GM19468 (cell line): Measurements from ENCODE around the gene ZNF138.

ENCODE experiments used
- ATAC-seq: cut with Tn5 transposase; IDR thresholded peaks from one replicate; pipeline ENCODE4 v1.9.1; 2021; ENCODE audit warnings: mild to moderate bottlenecking, moderate library complexity, moderate number of reproducible peaks; ENCODE audit not compliant: unreplicated experiment; ENCODE audit errors: extremely low read depth

ZNF138 gene

GRCh38 chr7:64874114-64874513 is 79.9 kb downstream of the ZNF138 start:
- ATAC-seq, result no peak

- ATAC-seq, result no peak
These were observed 80.5 kb downstream of the ZNF138 start for GRCh38 chr7:64874562-64875250.

- no peak for ATAC-seq
These were observed 81.0 kb downstream of the ZNF138 start for GRCh38 chr7:64875258-64875657.

GRCh38 chr7:64875658-64876406 is 81.6 kb downstream of the ZNF138 start:
- ATAC-seq, result no peak

- ATAC-seq, result no peak
These were observed 82.8 kb downstream of the ZNF138 start for GRCh38 chr7:64876792-64877713.

GRCh38 chr7:64877714-64878610 is 83.7 kb downstream of the ZNF138 start:
- ATAC-seq, result no peak

- no peak for ATAC-seq
These were observed 84.5 kb downstream of the ZNF138 start for GRCh38 chr7:64878684-64879083.

GRCh38 chr7:64879086-64879730 is 85.0 kb downstream of the ZNF138 start:
- no peak for ATAC-seq

GRCh38 chr7:64879800-64880199 is 85.6 kb downstream of the ZNF138 start:
- ATAC-seq, result no peak

GRCh38 chr7:64880322-64881297 is 86.4 kb downstream of the ZNF138 start:
- ATAC-seq, result no peak

- ATAC-seq, result no peak
These were observed 87.4 kb downstream of the ZNF138 start for GRCh38 chr7:64881461-64882287.

- ATAC-seq, result no peak
These were observed 88.3 kb downstream of the ZNF138 start for GRCh38 chr7:64882341-64883112.
